NB4 (cell line): Measurements from ENCODE around the gene ABLIM1.

Source experiments
- MYC ChIP-seq: IDR thresholded peaks from 2 replicates; pipeline ENCODE4 v1.6.1; 2011; ENCODE audit warnings: low read depth, low read length
- POLR2A ChIP-seq: IDR thresholded peaks from 2 replicates; pipeline ENCODE4 v1.6.1; 2011; ENCODE audit warnings: mild to moderate bottlenecking; ENCODE audit not compliant: insufficient read length; ENCODE audit errors: extremely low read depth

GRCh38 chr10:114678820-114679219 lies 20.7 kb upstream of the ABLIM1 start:
- no peak for TF ChIP-seq POLR2A
- no peak for TF ChIP-seq MYC
